Spleen (tissue), 7 donors: ENCODE measurements around the gene HOXA10.

ENCODE experiments used
- POLR2A ChIP-seq, 3 donors: fragments of 450-650 bp; IDR thresholded peaks; one replicate each; pipeline ENCODE4 v1.5.1; 2017; ENCODE audit warnings: antibody characterized with exemption in 3 of 3, mild to moderate bottlenecking in 1 of 3
- TF ChIP-seq, protein P1 (sequence below), 11 experiments: fragments of 200-600 bp in 7 of 11; fragments of 450-650 bp in 4 of 11; sonication (generic) in 4 of 11; IDR thresholded peaks in 8 of 11; conservative IDR thresholded peaks in 3 of 11; 1 replicate in 7 of 11; 2 replicates in 4 of 11; pipeline versions ENCODE4 v1.4.0 to v1.8.0; 2016 to 2021; ENCODE audit warnings: antibody characterized with exemption in 11 of 11, inconsistent platforms in 4 of 11, mild to moderate bottlenecking in 1 of 11
- donor health status: DM: no; HTN: no; CAD: no; lungs with moderate emphysema.
- donor health status: DM: no; HTN: no; CAD: no.
- donor health status: DM: no; HTN: no; CAD: no.

DNA sequence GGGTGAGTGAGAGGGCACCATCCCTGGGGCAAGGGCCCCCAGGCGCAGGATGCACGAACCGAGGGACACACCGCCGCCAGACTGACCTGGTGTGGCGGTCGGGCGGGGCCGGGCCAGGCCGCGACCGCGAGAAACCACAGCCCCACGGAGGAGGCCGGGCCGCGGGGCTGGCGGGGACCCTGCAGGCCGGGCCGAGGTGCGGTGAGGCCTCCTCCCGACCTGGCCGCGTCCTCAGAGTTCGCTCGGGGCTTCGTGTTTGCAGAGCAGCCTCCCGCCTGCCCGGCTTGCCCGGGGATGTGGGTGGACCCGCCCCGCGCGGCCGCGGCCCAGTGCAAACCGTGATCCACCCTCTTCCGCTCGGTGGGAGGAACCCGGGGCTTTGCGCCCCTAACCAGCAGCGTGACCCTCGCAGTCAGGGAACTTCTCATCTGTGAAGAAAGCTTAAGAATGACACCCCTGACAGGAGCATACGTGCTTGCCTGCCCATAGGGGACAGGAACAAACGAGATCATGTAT is 46.4 kb upstream of the HOXA10 start:
- TF ChIP-seq, protein P1, sequence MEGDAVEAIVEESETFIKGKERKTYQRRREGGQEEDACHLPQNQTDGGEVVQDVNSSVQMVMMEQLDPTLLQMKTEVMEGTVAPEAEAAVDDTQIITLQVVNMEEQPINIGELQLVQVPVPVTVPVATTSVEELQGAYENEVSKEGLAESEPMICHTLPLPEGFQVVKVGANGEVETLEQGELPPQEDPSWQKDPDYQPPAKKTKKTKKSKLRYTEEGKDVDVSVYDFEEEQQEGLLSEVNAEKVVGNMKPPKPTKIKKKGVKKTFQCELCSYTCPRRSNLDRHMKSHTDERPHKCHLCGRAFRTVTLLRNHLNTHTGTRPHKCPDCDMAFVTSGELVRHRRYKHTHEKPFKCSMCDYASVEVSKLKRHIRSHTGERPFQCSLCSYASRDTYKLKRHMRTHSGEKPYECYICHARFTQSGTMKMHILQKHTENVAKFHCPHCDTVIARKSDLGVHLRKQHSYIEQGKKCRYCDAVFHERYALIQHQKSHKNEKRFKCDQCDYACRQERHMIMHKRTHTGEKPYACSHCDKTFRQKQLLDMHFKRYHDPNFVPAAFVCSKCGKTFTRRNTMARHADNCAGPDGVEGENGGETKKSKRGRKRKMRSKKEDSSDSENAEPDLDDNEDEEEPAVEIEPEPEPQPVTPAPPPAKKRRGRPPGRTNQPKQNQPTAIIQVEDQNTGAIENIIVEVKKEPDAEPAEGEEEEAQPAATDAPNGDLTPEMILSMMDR (IDR thresholded peaks at IDR 0.05 in 8 of 11, conservative IDR thresholded peaks at IDR 0.05 in 3 of 11), result no peak
- TF ChIP-seq POLR2A (IDR thresholded peaks at IDR 0.05), result no peak
